NCI-H82 treated with DMSO at 0.1 percent for 48 hours (cell line): ENCODE results near the gene HEBP1.

Experiments
- DNase-seq: peaks from one replicate; lab custom pipeline; 2025; ENCODE audit not compliant: unreplicated experiment; lab: John Stamatoyannopoulos, UW

HEBP1 gene

GRCh38 chr12:12992418-12993130 is 7.5 kb downstream of the HEBP1 start:
- no peak for DNase-seq

GRCh38 chr12:12990700-12991468 is 9.2 kb downstream of the HEBP1 start:
- DNase-seq: no peak

- DNase-seq: no peak
These were observed 12.6 kb downstream of the HEBP1 start for GRCh38 chr12:12987421-12987820.

GRCh38 chr12:12986775-12987331 is 13.2 kb downstream of the HEBP1 start:
- no peak for DNase-seq

GRCh38 chr12:12985817-12986408 is 14.2 kb downstream of the HEBP1 start:
- DNase-seq: no peak

GRCh38 chr12:12984149-12984548 is 15.9 kb downstream of the HEBP1 start:
- no peak for DNase-seq

GRCh38 chr12:12983420-12984035 is 16.5 kb downstream of the HEBP1 start:
- peak; percentile 10 for DNase-seq

GRCh38 chr12:12982331-12982730 is 17.7 kb downstream of the HEBP1 start:
- DNase-seq: no peak

- DNase-seq: no peak
These were observed 20.3 kb downstream of the HEBP1 start for GRCh38 chr12:12979731-12980259.

GRCh38 chr12:12979126-12979525 is 20.9 kb downstream of the HEBP1 start:
- no peak for DNase-seq

- no peak for DNase-seq
These were observed 22.8 kb downstream of the HEBP1 start for GRCh38 chr12:12977231-12977630.

GRCh38 chr12:12976366-12976765 is 23.7 kb downstream of the HEBP1 start:
- DNase-seq: no peak

- DNase-seq: peak; percentile 21
These were observed 24.6 kb downstream of the HEBP1 start for GRCh38 chr12:12975322-12976077.

GRCh38 chr12:12974211-12974610 is 25.9 kb downstream of the HEBP1 start:
- no peak for DNase-seq

- no peak for DNase-seq
These were observed 27.0 kb downstream of the HEBP1 start for GRCh38 chr12:12973019-12973418.

- no peak for DNase-seq
These were observed 34.2 kb downstream of the HEBP1 start for GRCh38 chr12:12965836-12966235.

- no peak for DNase-seq
These were observed 35.8 kb downstream of the HEBP1 start for GRCh38 chr12:12964255-12964654.

- DNase-seq: no peak
These were observed 39.3 kb downstream of the HEBP1 start for GRCh38 chr12:12960639-12961209.

GRCh38 chr12:12958886-12959285 is 41.2 kb downstream of the HEBP1 start:
- no peak for DNase-seq
